ENCODE data around the gene TAF3.

TAF3 gene

DNA sequence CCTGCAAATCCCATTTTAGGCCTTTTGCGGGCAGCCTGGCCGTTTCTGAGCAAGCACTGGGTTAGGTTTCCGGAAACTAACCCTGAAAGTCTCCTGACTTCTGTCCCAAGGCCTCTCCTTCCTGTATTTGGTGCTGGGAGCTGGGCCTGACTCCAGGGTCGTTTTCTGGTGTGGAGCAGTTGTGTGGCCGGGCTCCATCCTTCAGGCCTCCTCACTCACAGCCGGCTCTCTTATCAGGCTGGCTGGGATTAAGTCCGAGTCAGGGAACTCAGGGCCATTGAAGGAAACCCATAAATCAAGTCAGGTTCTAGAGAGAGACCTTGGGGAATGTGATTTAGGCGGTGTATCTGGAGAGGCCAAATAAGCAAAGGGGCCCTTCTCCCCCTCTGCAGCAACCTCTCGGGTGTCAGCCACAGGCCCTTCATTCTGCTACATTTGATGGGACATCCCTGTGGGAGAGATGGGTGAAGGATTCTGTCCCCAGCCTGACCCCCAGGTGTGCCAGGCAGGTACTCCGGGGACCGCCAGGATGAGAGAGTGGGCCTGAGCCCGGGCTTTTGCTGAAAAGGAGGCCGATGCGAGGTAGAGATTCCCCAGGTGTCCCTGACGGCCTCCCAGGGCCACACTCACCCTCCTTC, 239.4 kb downstream of the TAF3 start:
- DNase-seq (ENCODE audit: low read depth in 3 of 3) = no peak

DNA sequence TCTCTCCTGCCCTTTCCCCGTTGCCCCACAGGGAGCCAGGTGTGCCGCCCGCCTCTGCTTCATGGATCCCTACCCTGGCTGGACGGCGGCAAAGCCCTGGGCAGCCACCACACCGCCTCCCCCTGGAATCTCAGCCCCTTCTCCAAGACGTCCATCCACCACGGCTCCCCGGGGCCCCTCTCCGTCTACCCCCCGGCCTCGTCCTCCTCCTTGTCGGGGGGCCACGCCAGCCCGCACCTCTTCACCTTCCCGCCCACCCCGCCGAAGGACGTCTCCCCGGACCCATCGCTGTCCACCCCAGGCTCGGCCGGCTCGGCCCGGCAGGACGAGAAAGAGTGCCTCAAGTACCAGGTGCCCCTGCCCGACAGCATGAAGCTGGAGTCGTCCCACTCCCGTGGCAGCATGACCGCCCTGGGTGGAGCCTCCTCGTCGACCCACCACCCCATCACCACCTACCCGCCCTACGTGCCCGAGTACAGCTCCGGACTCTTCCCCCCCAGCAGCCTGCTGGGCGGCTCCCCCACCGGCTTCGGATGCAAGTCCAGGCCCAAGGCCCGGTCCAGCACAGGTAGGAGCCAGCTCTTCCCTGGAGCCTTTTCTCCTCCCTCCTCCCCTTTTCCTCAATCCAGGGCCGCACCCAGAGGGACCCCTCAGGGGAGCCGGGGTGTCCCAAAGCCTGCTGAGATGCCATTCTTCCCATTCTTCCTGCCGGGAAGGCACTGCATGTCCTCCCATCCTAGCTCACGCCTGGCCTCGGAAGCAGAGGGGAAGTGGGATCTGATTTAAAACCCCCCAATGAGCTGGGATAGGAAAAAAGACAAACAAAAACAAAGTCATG, 240.2 kb downstream of the TAF3 start:
- DNase-seq (ENCODE audit: low read depth in 3 of 3) = no peak

DNA sequence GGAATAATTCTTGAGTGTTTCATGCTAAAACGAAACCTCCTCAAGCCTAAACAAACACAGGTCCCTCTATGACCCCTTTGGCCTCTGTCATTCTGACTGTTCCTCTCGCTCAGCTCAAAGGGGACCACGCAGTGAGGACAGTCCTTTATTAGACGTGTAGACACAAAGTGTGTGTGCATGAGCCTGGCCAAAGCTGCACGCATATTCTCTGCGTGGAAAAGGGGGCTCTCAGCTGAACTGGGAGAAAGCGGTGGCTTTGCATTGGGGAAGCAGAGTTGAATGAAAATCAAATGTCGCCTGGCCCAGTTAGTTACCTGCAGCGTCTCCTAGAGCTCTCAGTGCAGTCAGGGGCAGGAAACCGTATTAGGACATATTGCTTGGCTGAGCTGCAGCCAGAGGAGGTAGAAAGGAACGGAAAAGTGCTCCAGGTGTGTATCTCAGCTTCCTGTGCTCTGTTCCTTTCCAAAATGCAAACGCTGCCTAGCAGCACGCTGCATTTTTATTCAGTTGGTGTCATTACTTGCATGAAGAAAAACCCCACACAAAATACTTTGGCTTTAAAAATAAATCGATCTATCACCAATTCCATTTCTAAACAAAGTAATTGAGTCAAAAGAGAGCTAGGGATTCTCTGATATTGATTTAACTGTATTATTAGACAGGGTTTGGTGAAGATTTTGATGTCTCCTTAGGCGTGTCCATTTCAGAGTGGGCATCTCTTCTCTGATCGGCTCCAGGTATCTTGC, 241.1 kb downstream of the TAF3 start:
- DNase-seq (ENCODE audit: low read depth in 3 of 3) = no peak

DNA sequence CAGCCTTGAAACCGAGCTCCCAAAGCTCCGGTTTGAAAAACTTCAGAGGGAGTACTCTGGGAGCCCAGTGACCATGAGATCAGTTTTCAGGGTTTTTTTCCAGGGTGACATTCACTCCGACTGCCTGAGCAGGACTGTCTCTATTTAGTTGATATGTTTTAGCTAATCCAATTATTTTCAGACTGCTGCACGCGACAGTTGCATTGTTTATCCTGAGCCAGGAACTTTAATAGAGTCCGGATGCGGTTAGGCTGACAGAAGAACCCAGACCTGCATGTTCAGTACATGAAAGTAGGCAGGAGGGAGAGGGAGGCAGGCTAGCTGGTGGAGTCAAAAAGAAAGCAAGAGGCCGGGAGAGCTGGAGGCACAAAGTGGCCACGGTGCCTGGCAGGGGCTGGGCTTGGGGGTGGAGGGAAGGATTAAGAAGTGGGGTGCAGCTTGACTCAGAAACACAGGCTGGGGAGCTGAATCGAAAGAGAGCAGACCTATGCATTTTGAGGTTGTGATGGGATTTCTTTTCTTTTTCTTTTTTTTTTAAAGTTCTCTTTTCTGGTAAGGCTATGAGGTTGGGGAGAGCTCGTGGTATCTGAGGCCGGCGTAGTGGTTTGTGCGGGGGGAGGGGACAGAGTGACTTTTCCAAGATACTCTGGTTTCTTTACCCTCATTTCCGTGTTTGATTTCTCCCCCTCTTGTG, 241.9 kb downstream of the TAF3 start:
- peak in 1 of 3 donors; percentile 71 for DNase-seq (ENCODE audit: low read depth in 3 of 3)

DNA sequence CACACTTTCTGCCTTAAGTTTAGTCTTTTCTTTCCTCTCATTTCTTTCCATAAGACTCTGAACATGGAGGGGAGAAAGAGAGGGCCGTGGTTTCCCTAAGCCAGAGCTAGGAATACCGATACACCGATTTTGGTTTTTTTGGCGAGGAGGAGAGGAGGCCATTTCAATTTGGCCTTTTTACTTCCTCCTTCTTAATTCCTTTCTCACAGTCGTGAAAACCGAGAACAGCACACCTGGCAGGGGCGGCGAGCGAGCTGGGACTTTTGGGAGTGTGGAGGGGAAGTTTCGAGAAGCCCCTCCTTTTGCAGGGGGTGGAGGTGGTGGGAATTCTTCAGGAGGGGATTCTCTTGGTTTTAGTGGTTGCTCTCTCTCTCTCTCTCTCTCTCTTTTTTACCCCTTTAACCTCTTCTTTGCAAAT, 242.4 kb downstream of the TAF3 start:
- DNase-seq (ENCODE audit: low read depth in 3 of 3) = no peak

DNA sequence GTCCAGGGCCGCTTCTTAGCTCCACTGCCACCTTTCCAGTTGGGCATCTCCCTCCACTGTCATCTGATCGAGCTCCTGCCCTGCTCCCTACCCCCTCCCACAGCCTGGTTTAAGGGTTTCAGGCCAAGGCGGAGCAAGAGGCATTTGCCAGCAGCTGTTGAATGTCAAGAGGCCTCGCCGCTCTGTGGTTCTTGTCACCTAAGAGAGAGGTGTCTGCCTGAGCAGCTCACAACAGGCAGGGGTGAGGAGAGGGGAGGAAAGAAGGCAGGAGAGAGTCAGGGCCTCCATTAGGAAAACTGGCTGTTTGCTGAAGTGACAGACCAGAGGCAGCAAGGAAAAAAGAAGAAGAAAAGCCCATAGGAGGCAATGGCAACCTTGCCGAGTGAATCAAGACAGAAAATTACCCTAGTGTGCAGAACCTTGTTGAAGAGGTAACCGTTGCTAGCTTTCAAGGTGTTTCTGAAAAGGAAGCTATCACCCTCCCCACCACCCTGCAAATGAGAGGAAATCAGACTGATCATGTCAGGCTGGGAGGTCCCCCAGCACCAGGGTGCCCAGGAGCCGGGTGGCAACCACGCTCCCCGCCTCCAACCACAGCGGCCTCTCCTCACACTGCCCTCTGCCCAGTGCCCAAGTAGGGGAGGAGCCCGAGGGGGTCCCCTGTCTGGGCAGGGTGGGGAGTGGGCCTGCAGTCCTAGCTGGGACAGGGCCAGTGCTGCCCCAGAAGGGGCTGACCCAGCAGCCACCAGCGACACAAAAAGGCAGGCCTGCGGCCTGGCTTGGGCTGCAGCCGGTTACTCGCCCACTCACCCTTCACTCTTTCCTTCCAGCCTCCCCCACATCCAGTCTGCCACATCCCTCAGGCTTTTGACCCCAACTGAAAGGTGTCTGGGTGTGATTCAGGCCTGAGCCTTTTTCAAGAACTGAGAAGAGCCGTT, 243.2 kb downstream of the TAF3 start:
- no peak for DNase-seq (ENCODE audit: low read depth in 3 of 3)

DNA sequence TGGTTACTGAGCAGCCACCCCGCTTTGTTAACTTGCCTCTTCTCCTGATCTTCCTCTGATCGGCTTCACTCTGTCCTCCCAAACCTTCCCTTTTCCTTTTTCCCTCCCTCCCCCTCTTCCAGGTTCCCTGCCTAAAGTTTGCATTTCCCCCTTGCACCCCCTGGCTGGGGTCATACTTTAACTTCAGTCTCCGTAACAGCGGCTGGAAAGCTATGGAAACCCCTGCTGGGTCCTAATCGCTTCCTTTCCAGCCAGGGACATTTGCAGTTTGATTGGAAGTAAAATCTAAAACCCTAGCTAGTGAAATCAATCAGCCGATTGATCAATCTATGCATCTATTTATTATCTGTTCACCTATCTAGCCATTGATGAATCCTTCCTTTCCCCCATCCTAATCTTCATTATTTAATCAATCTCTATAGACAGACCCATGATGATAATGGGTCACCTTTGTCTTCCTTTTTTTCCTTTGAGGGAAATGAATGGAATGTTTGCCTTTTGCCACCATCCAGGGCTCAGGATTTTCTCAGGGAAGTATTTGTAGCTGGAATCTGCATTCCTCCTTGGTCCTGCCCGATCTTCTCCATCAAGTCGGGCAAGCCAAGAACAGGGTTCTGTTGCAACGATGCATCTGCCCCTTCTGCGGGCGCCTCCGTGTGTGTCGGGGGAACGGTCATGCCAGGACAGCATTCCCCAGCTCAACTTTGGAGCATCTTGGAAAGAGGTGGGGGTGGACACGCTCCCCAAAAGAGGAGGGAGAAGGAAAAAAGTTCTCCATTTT, 245.0 kb downstream of the TAF3 start:
- DNase-seq (ENCODE audit: low read depth in 3 of 3) = no peak

DNA sequence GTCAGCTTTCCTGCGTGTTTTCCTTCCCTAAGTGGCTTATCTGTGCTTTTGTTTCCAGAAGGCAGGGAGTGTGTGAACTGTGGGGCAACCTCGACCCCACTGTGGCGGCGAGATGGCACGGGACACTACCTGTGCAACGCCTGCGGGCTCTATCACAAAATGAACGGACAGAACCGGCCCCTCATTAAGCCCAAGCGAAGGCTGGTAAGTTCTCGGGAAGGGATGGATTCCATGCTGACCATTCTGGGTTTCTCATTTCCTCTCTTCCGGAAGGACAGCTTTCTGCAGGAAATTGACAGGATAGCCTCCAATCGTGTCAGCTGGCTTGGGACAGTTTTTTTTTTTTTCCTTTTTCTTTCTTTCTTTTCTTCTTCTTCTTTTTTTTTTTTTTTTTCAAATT, 245.6 kb downstream of the TAF3 start:
- no peak for DNase-seq (ENCODE audit: low read depth in 3 of 3)

DNA sequence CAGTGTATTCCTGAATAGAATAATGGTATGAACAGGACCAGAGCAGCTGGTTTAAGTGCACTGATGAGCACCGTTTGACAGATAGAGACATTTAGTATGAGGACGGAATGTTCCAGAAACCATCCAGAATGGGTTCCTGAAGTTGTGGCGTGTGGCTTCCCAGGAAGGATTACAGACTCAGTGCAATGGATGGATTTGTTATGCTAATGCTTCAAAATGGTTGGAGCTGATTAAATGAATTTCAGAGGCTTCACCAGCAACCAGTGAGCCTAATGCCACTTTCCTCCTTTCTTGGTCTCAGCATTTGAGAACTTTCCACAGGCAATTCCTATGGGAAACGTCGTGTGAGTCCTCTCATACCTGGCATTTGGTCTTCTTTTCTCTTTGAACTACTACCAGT, 246.1 kb downstream of the TAF3 start:
- no peak for DNase-seq (ENCODE audit: low read depth in 3 of 3)

DNA sequence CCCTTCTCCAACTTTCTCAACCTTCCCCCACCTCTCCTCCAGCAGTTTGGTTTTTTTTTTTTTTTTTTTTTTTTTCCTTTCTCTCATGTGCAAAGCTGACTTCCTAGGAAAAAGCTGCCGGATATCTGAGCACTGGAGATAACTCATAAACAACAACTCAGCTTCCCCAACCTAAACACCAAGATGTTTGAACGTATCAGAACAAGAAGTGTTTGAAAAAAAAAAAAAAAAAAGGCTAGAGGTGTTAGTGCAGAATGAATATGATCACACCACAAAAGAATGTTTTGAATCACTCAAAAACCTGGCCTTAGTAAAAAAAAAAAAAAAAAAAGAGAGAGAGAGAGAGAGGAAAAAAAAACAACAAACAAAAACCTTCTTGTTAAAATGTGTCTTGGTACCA, 247.3 kb downstream of the TAF3 start:
- no peak for DNase-seq (ENCODE audit: low read depth in 3 of 3)

DNA sequence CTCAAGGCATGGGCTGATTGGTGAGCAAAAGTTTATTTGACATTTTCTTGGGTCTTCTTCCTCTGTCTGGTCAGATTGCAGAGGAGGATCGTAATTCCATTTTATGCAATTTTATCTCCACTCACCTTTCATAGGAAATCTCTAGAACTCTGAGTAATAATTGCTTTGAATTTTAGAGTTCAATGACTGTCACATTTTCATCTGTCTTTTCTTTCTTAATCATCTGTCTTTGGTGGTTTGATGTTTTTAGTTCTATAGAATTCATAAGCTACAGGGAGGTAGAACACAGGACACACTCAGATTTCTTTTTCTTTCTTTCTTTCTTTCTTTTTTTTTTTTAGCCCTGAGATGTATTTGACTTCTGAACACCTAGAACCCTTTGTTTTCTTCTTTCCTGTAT, 247.8 kb downstream of the TAF3 start:
- no peak for DNase-seq (ENCODE audit: low read depth in 3 of 3)
